ENCODE results near the gene KRT77. TPM values are rescaled to one million over a fixed set of nuclear protein-coding genes. Genes with fewer than 3 reads are reported as not detected.

The KRT77 gene
- total and polyA plus RNA-seq, 2 experiments from 2014 or later: not detected

DNA sequence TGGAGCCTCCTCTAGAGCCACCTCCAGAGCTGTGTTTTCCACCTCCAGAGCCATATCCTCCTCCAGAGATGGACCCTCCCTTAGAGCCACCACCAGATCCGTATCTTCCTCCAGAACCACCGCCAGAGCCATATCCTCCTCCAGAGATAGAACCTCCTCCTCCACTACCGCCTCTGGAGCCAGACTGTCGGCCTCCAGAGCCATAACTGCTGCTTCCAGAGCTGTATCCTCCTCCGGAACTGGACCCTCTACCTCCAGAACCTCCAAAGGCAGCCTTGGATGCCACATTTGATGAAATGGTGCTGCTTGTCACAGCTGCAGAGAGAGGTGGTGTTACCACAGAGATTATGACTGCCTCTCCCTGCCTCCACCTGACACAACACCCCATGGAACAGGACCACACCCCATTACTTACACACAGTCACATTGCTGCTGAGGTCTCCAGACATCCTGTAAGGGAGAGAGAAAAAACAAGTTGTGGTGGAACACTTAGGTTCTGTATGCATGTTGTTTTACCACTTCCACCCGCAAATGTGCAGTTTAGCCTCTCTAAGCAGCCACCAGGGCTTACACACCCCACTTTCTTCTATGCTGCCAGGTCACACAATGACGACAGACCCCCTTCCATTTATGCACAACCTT is 58.1 kb downstream of the KRT77 start:
- 51 to 55% methylated on average over 7 of the region's 7 CpGs for WGBS, 2 experiments (ENCODE audit: low coverage in 1 of 2, low lambda C conversion rate in 2 of 2, missing lambda C conversion rate in 2 of 2)
- Histone ChIP-seq H3K9ac (no peak overlapping the region), H3K79me2 (ENCODE audit: insufficient read depth) (no peaks in the 10 kb centered on the region), H3F3A (ENCODE audit: insufficient read depth) (no peaks in the 10 kb centered on the region), H3K36me3 (ENCODE audit: low read depth) (no peaks in the 10 kb centered on the region), H2AFZ (no peak overlapping the region), H3K27me3 (replicated peaks; ENCODE audit: insufficient read depth) (peaks cover 56% of the 10 kb centered on the region), H3K4me2 (ENCODE audit: unreplicated experiment) (no peak overlapping the region), H3K9me2 (ENCODE audit: insufficient read depth) (no peaks in the 10 kb centered on the region), H3K4me1 (ENCODE audit: insufficient read depth) (no peaks in the 10 kb centered on the region), H3K27ac (no peak overlapping the region), H3K4me3 (no peak overlapping the region), H3K9me3 (ENCODE audit: low read depth) (no peaks in the 10 kb centered on the region), H4K20me1 (ENCODE audit: insufficient read depth) (no peaks in the 10 kb centered on the region)
- no peak for DNase-seq
- TF ChIP-seq EZH2phosphoT487 (IDR thresholded peaks at IDR 0.05; ENCODE audit: insufficient read depth, low read depth) (no peak), EZH2 (IDR thresholded peaks at IDR 0.05; ENCODE audit: insufficient read depth, poor library complexity, severe bottlenecking) (no peak)
- in situ Hi-C loops (cut with MboI): no loop called here

DNA sequence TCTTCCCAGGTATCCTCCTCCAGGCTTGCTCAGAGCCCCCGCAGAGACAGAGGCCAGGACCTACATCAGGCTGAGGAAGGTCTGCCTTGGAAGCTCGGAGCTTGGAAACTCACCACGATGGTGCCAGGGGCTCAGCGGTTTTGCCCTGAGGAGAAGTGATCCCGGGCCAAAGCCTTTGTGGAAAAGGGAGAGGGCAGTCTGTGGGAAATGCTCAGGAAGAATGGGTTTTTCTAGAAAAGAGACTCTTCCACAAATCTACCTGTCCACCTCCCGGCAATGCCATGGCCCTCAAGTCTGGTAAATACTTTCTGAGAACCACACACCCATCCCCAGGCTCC is 59.3 kb downstream of the KRT77 start:
- in situ Hi-C loops (cut with MboI): no loop called here
- Histone ChIP-seq H3K4me1 (ENCODE audit: insufficient read depth) (no peaks in the 10 kb centered on the region), H3K9me2 (ENCODE audit: insufficient read depth) (no peaks in the 10 kb centered on the region), H3K79me2 (ENCODE audit: insufficient read depth) (no peaks in the 10 kb centered on the region), H3K9ac (no peak overlapping the region), H3K4me3 (no peak overlapping the region), H3K27ac (no peak overlapping the region), H3F3A (ENCODE audit: insufficient read depth) (no peaks in the 10 kb centered on the region), H4K20me1 (ENCODE audit: insufficient read depth) (no peaks in the 10 kb centered on the region), H3K4me2 (ENCODE audit: unreplicated experiment) (no peak overlapping the region), H2AFZ (no peak overlapping the region), H3K9me3 (ENCODE audit: low read depth) (no peaks in the 10 kb centered on the region), H3K27me3 (replicated peaks; ENCODE audit: insufficient read depth) (peaks cover 58% of the 10 kb centered on the region), H3K36me3 (ENCODE audit: low read depth) (no peaks in the 10 kb centered on the region)
- TF ChIP-seq EZH2 (IDR thresholded peaks at IDR 0.05; ENCODE audit: insufficient read depth, poor library complexity, severe bottlenecking) (no peak), EZH2phosphoT487 (IDR thresholded peaks at IDR 0.05; ENCODE audit: insufficient read depth, low read depth) (no peak)
- 47 to 56% methylated on average over 6 of the region's 6 CpGs for WGBS, 2 experiments (ENCODE audit: low coverage in 1 of 2, low lambda C conversion rate in 2 of 2, missing lambda C conversion rate in 2 of 2)
- no peak for DNase-seq

DNA sequence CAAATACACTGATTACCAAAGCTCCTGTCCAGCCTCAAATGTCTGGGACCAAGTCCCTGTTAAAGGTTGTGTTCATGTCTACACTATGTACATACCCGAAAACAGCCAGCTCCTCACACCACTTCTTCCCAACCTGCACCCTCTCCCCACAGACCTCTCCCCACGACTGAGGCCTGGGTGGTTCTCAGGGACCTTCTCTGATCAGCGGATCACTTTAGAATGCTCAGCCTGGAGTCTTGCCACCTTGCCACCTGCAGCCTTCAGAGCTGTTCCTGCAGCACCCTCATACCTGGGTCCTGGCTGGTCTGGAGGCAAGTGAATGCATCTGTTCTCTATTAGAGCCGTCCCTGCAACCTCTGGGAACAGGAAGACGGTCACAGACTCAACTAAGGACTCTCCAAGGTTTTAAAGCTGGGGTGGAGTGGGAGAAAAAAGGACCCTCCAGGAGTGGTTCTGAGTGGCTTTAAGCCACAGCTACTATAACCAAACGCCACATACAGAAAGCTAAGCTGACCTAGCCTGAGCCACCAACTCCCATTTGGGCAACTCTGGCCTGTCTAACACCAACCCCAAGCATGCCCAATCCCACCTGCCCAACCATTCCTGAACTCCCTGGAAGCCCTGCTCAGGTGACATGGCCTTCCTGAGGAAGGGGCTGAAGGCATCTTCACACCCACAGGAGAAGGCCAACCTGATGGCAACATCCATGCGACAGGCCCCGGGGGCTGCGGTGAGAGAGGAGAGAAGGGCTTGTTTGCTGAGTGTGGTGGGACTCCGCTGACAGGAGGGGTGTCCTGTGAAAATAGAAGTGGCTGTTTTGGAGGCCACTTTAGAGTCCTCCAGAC is 59.9 kb downstream of the KRT77 start:
- TF ChIP-seq EZH2 (IDR thresholded peaks at IDR 0.05; ENCODE audit: insufficient read depth, poor library complexity, severe bottlenecking) (no peak), EZH2phosphoT487 (IDR thresholded peaks at IDR 0.05; ENCODE audit: insufficient read depth, low read depth) (no peak)
- in situ Hi-C loops (cut with MboI): no loop called here
- H3K9ac ChIP-seq: no peak overlapping the region
- DNase-seq: no peak
- H3F3A ChIP-seq (ENCODE audit: insufficient read depth): no peaks in the 10 kb centered on the region
- H4K20me1 ChIP-seq (ENCODE audit: insufficient read depth): no peaks in the 10 kb centered on the region
- WGBS, 2 experiments (ENCODE audit: low coverage in 1 of 2, low lambda C conversion rate in 2 of 2, missing lambda C conversion rate in 2 of 2): 56 to 63% methylated on average over 10 of the region's 10 CpGs
- peaks cover 64% of the 10 kb centered on the region for H3K27me3 ChIP-seq (replicated peaks; ENCODE audit: insufficient read depth)
- H3K4me1 ChIP-seq (ENCODE audit: insufficient read depth): no peaks in the 10 kb centered on the region
- no peak overlapping the region for H3K4me2 ChIP-seq (ENCODE audit: unreplicated experiment)
- H3K79me2 ChIP-seq (ENCODE audit: insufficient read depth): no peaks in the 10 kb centered on the region
- H3K27ac ChIP-seq: no peak overlapping the region
- H2AFZ ChIP-seq: no peak overlapping the region
- no peaks in the 10 kb centered on the region for H3K9me2 ChIP-seq (ENCODE audit: insufficient read depth)
- no peaks in the 10 kb centered on the region for H3K36me3 ChIP-seq (ENCODE audit: low read depth)
- no peaks in the 10 kb centered on the region for H3K9me3 ChIP-seq (ENCODE audit: low read depth)
- H3K4me3 ChIP-seq: no peak overlapping the region

DNA sequence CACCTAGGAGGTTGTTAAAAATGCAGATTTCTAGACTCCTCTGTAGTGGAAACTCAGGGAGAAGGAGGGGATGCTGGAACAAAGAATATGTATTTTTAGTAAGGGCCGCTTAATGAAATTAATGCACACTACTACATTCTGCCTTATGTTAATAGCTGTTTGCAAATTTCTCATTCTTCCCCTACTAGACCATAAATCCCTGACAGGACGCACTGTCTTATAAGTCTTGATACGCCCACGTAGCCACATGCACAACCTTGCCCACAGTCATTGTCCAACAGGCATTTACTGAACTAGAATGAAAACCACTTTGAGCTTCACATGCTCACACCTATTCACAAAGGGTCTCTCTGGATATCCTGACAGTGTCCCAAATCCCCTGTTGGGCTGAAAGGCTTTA is 61.9 kb downstream of the KRT77 start:
- no peak overlapping the region for H2AFZ ChIP-seq
- H3K79me2 ChIP-seq (ENCODE audit: insufficient read depth): no peaks in the 10 kb centered on the region
- no peak for DNase-seq
- no peaks in the 10 kb centered on the region for H3K9me2 ChIP-seq (ENCODE audit: insufficient read depth)
- H3K27me3 ChIP-seq (replicated peaks; ENCODE audit: insufficient read depth): peaks cover 68% of the 10 kb centered on the region
- no peaks in the 10 kb centered on the region for H3K36me3 ChIP-seq (ENCODE audit: low read depth)
- no peaks in the 10 kb centered on the region for H3K9me3 ChIP-seq (ENCODE audit: low read depth)
- H3K4me1 ChIP-seq (ENCODE audit: insufficient read depth): no peaks in the 10 kb centered on the region
- H4K20me1 ChIP-seq (ENCODE audit: insufficient read depth): no peaks in the 10 kb centered on the region
- no peak overlapping the region for H3K4me2 ChIP-seq (ENCODE audit: unreplicated experiment)
- H3F3A ChIP-seq (ENCODE audit: insufficient read depth): no peaks in the 10 kb centered on the region
- no peak overlapping the region for H3K4me3 ChIP-seq
- WGBS, 2 experiments (ENCODE audit: low coverage in 1 of 2, low lambda C conversion rate in 2 of 2, missing lambda C conversion rate in 2 of 2): 50 to 56% methylated on average over 4 of the region's 4 CpGs
- H3K9ac ChIP-seq: no peak overlapping the region
- H3K27ac ChIP-seq: no peak overlapping the region
- in situ Hi-C loops (cut with MboI): no loop called here
- TF ChIP-seq EZH2 (IDR thresholded peaks at IDR 0.05; ENCODE audit: insufficient read depth, poor library complexity, severe bottlenecking): no peak
- TF ChIP-seq EZH2phosphoT487 (IDR thresholded peaks at IDR 0.05; ENCODE audit: insufficient read depth, low read depth): no peak

Other genes with a start within 250 kb of the KRT77 start
- not detected in 2 replicates for gene KRT6C, start 229.7 kb downstream of the KRT77 start, total RNA-seq (2014; rRNA removed; shearing (Covaris generic))
- gene KRT6C, start 229.7 kb downstream of the KRT77 start, polyA plus RNA-seq (2016; fragmentation: Nextera tagmentation; extraction: Ambion mirVana): not detected in 2 replicates
- not detected in 2 replicates for gene KRT6A, start 210.3 kb downstream of the KRT77 start, total RNA-seq (2014; rRNA removed; shearing (Covaris generic))
- gene KRT6A, start 210.3 kb downstream of the KRT77 start, polyA plus RNA-seq (2016; fragmentation: Nextera tagmentation; extraction: Ambion mirVana): not detected in 2 replicates
- not detected in 2 replicates for gene KRT5, start 183.1 kb downstream of the KRT77 start, total RNA-seq (2014; rRNA removed; shearing (Covaris generic))
- not detected in 2 replicates for gene KRT5, start 183.1 kb downstream of the KRT77 start, polyA plus RNA-seq (2016; fragmentation: Nextera tagmentation; extraction: Ambion mirVana)
- gene KRT71, start 150.4 kb downstream of the KRT77 start, total RNA-seq (2014; rRNA removed; shearing (Covaris generic)): not detected in 2 replicates
- not detected in 2 replicates for gene KRT71, start 150.4 kb downstream of the KRT77 start, polyA plus RNA-seq (2016; fragmentation: Nextera tagmentation; extraction: Ambion mirVana)
- gene KRT74, start 129.7 kb downstream of the KRT77 start, total RNA-seq (2014; rRNA removed; shearing (Covaris generic)): not detected in 2 replicates
- not detected in 2 replicates for gene KRT74, start 129.7 kb downstream of the KRT77 start, polyA plus RNA-seq (2016; fragmentation: Nextera tagmentation; extraction: Ambion mirVana)
- gene KRT72, start 102.1 kb downstream of the KRT77 start, total RNA-seq (2014; rRNA removed; shearing (Covaris generic)): not detected in 2 replicates
- gene KRT72, start 102.1 kb downstream of the KRT77 start, polyA plus RNA-seq (2016; fragmentation: Nextera tagmentation; extraction: Ambion mirVana): not detected in 2 replicates
- not detected in 2 replicates for gene KRT73, start 85.0 kb downstream of the KRT77 start, total RNA-seq (2014; rRNA removed; shearing (Covaris generic))
- gene KRT73, start 85.0 kb downstream of the KRT77 start, polyA plus RNA-seq (2016; fragmentation: Nextera tagmentation; extraction: Ambion mirVana): not detected in 2 replicates
- not detected in 2 replicates for gene KRT2, start 51.3 kb downstream of the KRT77 start, total RNA-seq (2014; rRNA removed; shearing (Covaris generic))
- not detected in 2 replicates for gene KRT2, start 51.3 kb downstream of the KRT77 start, polyA plus RNA-seq (2016; fragmentation: Nextera tagmentation; extraction: Ambion mirVana)
- not detected in 2 replicates for gene KRT1, start 23.1 kb downstream of the KRT77 start, total RNA-seq (2014; rRNA removed; shearing (Covaris generic))
- not detected in 2 replicates for gene KRT1, start 23.1 kb downstream of the KRT77 start, polyA plus RNA-seq (2016; fragmentation: Nextera tagmentation; extraction: Ambion mirVana)
- gene KRT76, start 73.8 kb upstream of the KRT77 start, total RNA-seq (2014; rRNA removed; shearing (Covaris generic)): not detected in 2 replicates
- gene KRT76, start 73.8 kb upstream of the KRT77 start, polyA plus RNA-seq (2016; fragmentation: Nextera tagmentation; extraction: Ambion mirVana): not detected in 2 replicates
- not detected in 2 replicates for gene KRT3, start 92.6 kb upstream of the KRT77 start, total RNA-seq (2014; rRNA removed; shearing (Covaris generic))
- gene KRT3, start 92.6 kb upstream of the KRT77 start, polyA plus RNA-seq (2016; fragmentation: Nextera tagmentation; extraction: Ambion mirVana): not detected in 2 replicates
- 0.22 TPM in 1 of 2 replicates, not detected in the other for gene KRT4, start 110.6 kb upstream of the KRT77 start, total RNA-seq (2014; rRNA removed; shearing (Covaris generic))
- 0.13 TPM in 1 of 2 replicates, not detected in the other for gene KRT4, start 110.6 kb upstream of the KRT77 start, polyA plus RNA-seq (2016; fragmentation: Nextera tagmentation; extraction: Ambion mirVana)
- gene KRT79, start 130.8 kb upstream of the KRT77 start, total RNA-seq (2014; rRNA removed; shearing (Covaris generic)): not detected in 2 replicates
- 0.15 TPM in 1 of 2 replicates, not detected in the other for gene KRT79, start 130.8 kb upstream of the KRT77 start, polyA plus RNA-seq (2016; fragmentation: Nextera tagmentation; extraction: Ambion mirVana)
- not detected in 2 replicates for gene KRT78, start 145.5 kb upstream of the KRT77 start, total RNA-seq (2014; rRNA removed; shearing (Covaris generic))
- gene KRT78, start 145.5 kb upstream of the KRT77 start, polyA plus RNA-seq (2016; fragmentation: Nextera tagmentation; extraction: Ambion mirVana): not detected in 2 replicates
- gene KRT8, start 201.6 kb upstream of the KRT77 start, total RNA-seq (2014; rRNA removed; shearing (Covaris generic)): 5.5 and 12.9 TPM in 2 replicates
- gene KRT8, start 201.6 kb upstream of the KRT77 start, polyA plus RNA-seq (2016; fragmentation: Nextera tagmentation; extraction: Ambion mirVana): 17.5 and 19.8 TPM in 2 replicates
- gene KRT18, start 245.6 kb upstream of the KRT77 start, total RNA-seq (2014; rRNA removed; shearing (Covaris generic)): 69.9 and 83.8 TPM in 2 replicates
- gene KRT18, start 245.6 kb upstream of the KRT77 start, polyA plus RNA-seq (2016; fragmentation: Nextera tagmentation; extraction: Ambion mirVana): 141 TPM in 2 replicates